Muscle layer of duodenum (tissue), 2 donors: Measurements from ENCODE around the gene SYT14.

Experiments used
- H3K27ac ChIP-seq: one replicate; pipeline ENCODE4 v1.7.0; 2013; ENCODE audit warnings: mild to moderate bottlenecking, low read length
- H3K27me3 ChIP-seq: one replicate; pipeline ENCODE4 v1.7.0; 2013; ENCODE audit warnings: low read depth, mild to moderate bottlenecking, control low read depth, low read length
- H3K36me3 ChIP-seq, 2 donors: one replicate each; pipeline ENCODE4 v1.7.0; 2013; ENCODE audit warnings: low read length in 2 of 2, control low read depth in 1 of 2, mild to moderate bottlenecking in 1 of 2; ENCODE audit not compliant: insufficient read depth in 2 of 2, control insufficient read depth in 1 of 2
- H3K4me1 ChIP-seq, 2 donors: one replicate each; pipeline ENCODE4 v1.7.0; 2013; ENCODE audit warnings: low read length in 2 of 2, mild to moderate bottlenecking in 2 of 2, control low read depth in 1 of 2, moderate library complexity in 1 of 2; ENCODE audit not compliant: insufficient read depth in 2 of 2, control insufficient read depth in 1 of 2
- H3K4me3 ChIP-seq, 2 donors: one replicate each; pipeline ENCODE4 v1.7.0; 2013; ENCODE audit warnings: low read length in 2 of 2, low read depth in 1 of 2, mild to moderate bottlenecking in 1 of 2
- H3K9me3 ChIP-seq, 2 donors: one replicate each; pipeline ENCODE4 v1.7.0; 2013; ENCODE audit warnings: low read length in 2 of 2, control low read depth in 1 of 2, mild to moderate bottlenecking in 1 of 2; ENCODE audit not compliant: control insufficient read depth in 1 of 2
- donor health status: healthy.

The SYT14 gene

DNA sequence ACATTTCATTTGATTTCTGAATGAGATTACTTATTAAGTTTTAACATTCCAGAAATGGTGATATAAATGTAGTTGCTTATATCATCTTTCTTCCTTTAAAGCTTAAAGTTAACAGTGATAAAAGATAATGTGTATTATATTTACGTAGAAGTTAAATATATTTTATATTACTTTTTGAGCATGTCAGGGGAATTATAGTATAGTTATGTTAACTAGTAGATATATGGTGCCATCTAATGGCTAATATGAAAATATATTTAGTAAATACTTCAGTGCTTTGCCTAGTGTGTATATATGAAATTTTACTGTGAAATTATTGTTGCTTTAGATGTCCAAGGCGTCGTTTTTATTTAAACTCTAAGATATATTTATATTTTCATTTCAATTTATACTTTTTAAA lies 51.5 kb downstream of the SYT14 start:
- H3K36me3 ChIP-seq: no peaks in the 10 kb centered on the region
- H3K9me3 ChIP-seq: peaks cover 0 to 5% of the 10 kb centered on the region in 2 donors
- no peak overlapping the region for H3K4me3 ChIP-seq
- no peaks in the 10 kb centered on the region for H3K27me3 ChIP-seq
- no peak overlapping the region for H3K27ac ChIP-seq
- no peaks in the 10 kb centered on the region for H3K4me1 ChIP-seq

DNA sequence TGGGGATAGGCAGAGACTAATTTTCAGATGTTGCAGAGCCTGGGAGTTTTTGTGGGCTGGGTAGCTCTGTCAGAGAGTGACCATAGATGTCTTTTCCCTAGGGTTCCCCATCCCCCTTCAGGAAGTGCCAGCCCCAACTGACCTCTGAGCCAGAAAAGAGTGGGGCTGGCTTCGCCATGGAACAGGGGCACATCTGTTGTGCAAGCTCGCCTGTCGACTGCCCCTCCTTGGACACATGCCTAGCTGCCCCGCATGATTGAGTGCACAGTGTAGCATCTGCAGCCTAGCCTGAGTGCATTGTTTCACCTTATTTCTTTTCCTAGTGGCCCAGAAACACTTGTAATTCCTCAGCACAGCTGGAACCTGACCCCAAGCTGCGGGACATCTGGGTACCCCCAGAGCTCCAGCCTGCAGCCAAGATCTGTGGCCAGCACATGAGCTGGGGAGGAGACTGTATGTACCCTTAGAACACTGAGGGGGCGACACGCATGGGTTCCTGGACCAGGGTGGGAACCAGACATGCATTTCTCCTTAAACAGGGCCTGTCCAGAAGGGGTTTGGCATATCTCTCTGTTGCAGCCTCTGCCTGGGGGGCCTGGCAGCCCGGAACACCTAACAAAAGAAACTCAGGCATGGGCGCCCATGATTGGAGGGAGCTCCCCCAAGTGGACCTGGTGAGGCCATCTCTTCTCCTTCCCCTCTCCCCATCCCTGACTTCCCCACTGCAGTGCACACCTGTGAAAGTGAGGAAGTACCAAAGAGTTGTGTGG lies 55.2 kb downstream of the SYT14 start:
- H3K9me3 ChIP-seq: no peaks in the 10 kb centered on the region
- no peaks in the 10 kb centered on the region for H3K27me3 ChIP-seq
- no peak overlapping the region for H3K4me3 ChIP-seq
- H3K27ac ChIP-seq: no peak overlapping the region
- H3K4me1 ChIP-seq: no peaks in the 10 kb centered on the region
- H3K36me3 ChIP-seq: no peaks in the 10 kb centered on the region

- Histone ChIP-seq H3K27me3 (no peaks in the 10 kb centered on the region), H3K4me1 (no peaks in the 10 kb centered on the region), H3K27ac (no peak overlapping the region), H3K36me3 (no peaks in the 10 kb centered on the region), H3K9me3 (no peaks in the 10 kb centered on the region), H3K4me3 (no peak overlapping the region)
Measured at GRCh38 chr1:209996348-209996747, 58.3 kb downstream of the SYT14 start.

DNA sequence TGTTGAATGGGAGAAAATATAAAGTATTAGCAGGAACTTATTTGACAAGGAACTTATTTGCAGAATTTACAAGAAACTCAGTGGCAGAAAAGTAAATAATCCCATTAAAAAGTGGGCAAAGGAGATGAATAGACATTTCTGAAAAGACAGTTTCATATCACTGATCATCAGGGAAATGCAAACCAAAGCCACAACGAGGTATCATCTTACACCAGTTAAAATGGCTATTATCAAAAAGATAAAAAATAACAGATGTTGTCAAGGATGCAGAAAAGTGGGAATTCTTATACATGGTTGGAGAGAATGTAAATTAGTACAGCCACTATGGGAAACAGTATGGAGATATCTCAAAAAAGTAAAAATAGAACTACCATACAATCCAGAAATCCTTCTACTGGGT lies 61.0 kb downstream of the SYT14 start:
- Histone ChIP-seq H3K27me3 (no peaks in the 10 kb centered on the region), H3K9me3 (no peaks in the 10 kb centered on the region), H3K4me1 (no peaks in the 10 kb centered on the region), H3K27ac (no peak overlapping the region), H3K4me3 (no peak overlapping the region), H3K36me3 (no peaks in the 10 kb centered on the region)

DNA sequence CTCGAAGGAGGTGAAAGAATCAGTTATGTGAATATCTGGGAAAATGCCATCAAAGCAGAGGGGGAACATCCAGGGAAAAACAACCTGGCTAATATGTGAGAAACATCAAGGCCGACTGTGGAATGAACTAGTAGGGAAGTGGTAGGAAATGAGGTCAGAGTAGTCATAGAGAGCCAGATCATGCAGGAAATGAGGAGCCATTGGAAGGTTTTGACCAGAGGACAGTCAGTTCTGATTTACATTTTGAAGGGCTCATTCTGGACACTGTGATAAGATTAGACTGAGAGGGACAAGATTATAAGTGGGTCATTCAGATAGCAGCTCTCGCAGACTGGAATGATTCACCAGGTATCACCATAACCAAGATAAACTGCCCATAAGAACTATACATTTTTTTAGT lies 63.7 kb downstream of the SYT14 start:
- H3K36me3 ChIP-seq: no peaks in the 10 kb centered on the region
- H3K4me1 ChIP-seq: no peaks in the 10 kb centered on the region
- no peak overlapping the region for H3K4me3 ChIP-seq
- H3K9me3 ChIP-seq: no peaks in the 10 kb centered on the region
- no peaks in the 10 kb centered on the region for H3K27me3 ChIP-seq
- no peak overlapping the region for H3K27ac ChIP-seq

DNA sequence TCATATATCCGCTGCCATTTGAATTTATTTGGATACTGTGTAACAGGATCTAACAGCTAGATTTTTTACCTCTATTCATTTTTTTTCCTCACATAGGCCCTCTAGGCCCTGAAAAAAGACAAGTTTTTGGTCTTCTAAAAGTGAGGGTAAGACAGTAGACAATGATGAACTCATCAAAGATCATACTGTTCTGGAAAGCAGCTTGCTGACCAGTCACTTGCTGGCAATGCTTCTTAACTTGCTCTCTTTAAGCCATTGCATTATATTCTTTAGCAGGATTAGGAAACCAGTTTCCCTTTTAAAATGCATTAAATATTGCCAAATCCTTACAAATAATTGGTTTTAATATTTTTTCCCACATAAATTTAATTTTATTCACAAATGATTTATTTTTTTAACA lies 65.5 kb downstream of the SYT14 start:
- Histone ChIP-seq H3K27ac (no peak overlapping the region), H3K9me3 (no peaks in the 10 kb centered on the region), H3K27me3 (no peaks in the 10 kb centered on the region), H3K4me3 (no peak overlapping the region), H3K4me1 (no peaks in the 10 kb centered on the region), H3K36me3 (no peaks in the 10 kb centered on the region)

DNA sequence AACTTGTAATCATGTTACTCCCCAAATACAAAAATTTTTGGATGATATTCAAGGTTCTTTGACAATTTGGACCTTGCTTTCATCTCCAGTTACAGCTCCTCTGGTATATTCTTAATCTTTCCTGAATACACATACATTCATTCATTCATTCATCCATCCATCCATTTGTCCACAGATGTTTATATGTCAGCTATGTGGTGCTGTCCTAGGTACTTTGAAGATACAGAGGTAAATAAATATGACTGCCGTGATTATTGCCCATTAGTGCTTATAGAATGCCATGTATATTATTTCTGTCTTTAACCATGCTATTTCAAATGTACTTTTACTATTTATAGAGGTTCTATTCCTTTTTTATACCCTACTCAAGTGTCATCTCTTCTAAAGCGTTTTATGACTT lies 72.1 kb downstream of the SYT14 start:
- Histone ChIP-seq H3K36me3 (no peaks in the 10 kb centered on the region), H3K9me3 (no peaks in the 10 kb centered on the region), H3K4me1 (no peaks in the 10 kb centered on the region), H3K4me3 (no peak overlapping the region), H3K27me3 (no peaks in the 10 kb centered on the region), H3K27ac (no peak overlapping the region)

DNA sequence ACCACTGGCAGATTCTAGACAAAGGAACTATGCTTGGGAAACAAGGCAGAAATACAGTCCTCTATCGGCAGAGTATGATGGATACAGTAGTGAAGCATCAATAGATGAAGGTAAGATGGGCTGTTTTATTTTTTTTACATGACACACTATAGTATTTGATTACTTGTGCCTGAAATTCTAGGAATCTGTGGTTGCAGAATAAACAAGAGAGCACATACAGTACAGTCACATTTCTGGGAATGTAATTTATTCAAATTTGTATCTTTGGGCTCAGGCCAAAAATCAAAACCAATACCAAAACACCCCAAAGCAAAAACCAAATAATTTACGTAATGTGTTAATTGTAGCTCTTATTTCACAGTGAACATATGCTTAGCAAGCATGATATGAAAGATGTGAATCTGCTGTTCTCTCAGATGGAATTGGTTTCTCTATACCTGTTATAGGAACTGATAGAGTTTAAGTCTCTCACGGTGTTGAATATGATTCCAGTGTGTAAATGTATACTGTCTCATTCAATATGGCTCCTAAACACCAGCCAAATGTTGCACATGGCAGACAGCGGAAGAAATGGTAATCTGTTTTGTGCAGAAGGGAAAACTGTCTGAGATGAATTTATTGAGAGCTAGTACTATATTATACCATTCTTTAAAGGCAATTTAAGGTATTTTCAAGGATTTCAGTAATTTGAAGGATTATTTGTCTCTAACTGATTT lies 83.3 kb downstream of the SYT14 start:
- no peaks in the 10 kb centered on the region for H3K27me3 ChIP-seq
- H3K4me3 ChIP-seq: no peak overlapping the region
- no peaks in the 10 kb centered on the region for H3K9me3 ChIP-seq
- no peaks in the 10 kb centered on the region for H3K4me1 ChIP-seq
- H3K27ac ChIP-seq: no peak overlapping the region
- H3K36me3 ChIP-seq: no peaks in the 10 kb centered on the region

DNA sequence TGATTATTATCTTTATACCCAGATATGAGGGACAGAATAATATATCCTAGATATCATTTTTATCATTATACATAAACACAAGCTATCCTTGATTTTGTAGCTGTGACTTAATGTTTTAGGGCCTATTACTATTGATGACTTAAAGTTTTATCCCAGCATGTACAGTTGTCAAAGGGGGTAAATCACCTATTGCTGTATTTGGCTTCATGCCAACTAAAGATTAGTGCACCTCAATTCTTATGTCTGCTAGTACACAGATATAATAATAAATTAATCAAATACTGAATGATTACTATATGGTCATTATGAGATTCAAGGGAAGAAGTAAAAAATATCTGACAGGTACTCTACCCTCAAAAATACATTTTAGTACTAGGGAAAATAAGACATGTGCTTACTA lies 84.0 kb downstream of the SYT14 start:
- Histone ChIP-seq H3K27ac (no peak overlapping the region), H3K36me3 (no peaks in the 10 kb centered on the region), H3K4me1 (no peaks in the 10 kb centered on the region), H3K9me3 (no peaks in the 10 kb centered on the region), H3K4me3 (no peak overlapping the region), H3K27me3 (no peaks in the 10 kb centered on the region)

- H3K9me3 ChIP-seq: no peaks in the 10 kb centered on the region
Measured at GRCh38 chr1:210024282-210024681, 86.3 kb downstream of the SYT14 start.

GRCh38 chr1:210024996-210025395 lies 87.0 kb downstream of the SYT14 start:
- H3K27ac ChIP-seq: no peak overlapping the region
- H3K9me3 ChIP-seq: no peaks in the 10 kb centered on the region
- H3K4me3 ChIP-seq: no peak overlapping the region
- no peaks in the 10 kb centered on the region for H3K36me3 ChIP-seq
- no peaks in the 10 kb centered on the region for H3K4me1 ChIP-seq
- no peaks in the 10 kb centered on the region for H3K27me3 ChIP-seq

More at GRCh38 chr1:210024282-210024681, 86.3 kb downstream of the SYT14 start:
- Histone ChIP-seq H3K27ac (no peak overlapping the region), H3K27me3 (no peaks in the 10 kb centered on the region), H3K4me1 (no peaks in the 10 kb centered on the region), H3K36me3 (no peaks in the 10 kb centered on the region), H3K4me3 (no peak overlapping the region)
